ENCODE measurements around the gene PRDX5. TPM values are rescaled to one million over a fixed set of nuclear protein-coding genes. Genes with fewer than 3 reads are reported as not detected.

The PRDX5 gene
- total and polyA plus RNA-seq, 3 donors from 2014 or later, result 189 to 287 (median 271) TPM

- H3K27me3 ChIP-seq, result no peaks in the 10 kb centered on the region
- no peak overlapping the region for H3K27ac ChIP-seq
- intact Hi-C loops (cut with DNase I; ENCODE audit: low total_unique reads), result no loop called here
- 89 to 91% methylated on average over 18 to 28 of the region's 28 CpGs for WGBS, 2 donors
- no peaks in the 10 kb centered on the region for H3K36me3 ChIP-seq (ENCODE audit: low read depth, missing control alignments)
- no peak overlapping the region for H3K4me3 ChIP-seq
- peaks cover 12% of the 10 kb centered on the region for H3K4me1 ChIP-seq
- no peak for TF ChIP-seq CTCF (IDR thresholded peaks at IDR 0.05)
- TF ChIP-seq POLR2A (IDR thresholded peaks at IDR 0.05), result no peak
- DNase-seq, result no peak
- no peaks in the 10 kb centered on the region for H3K9me3 ChIP-seq
Observed at GRCh38 chr11:64344787-64345186, 26.9 kb downstream of the PRDX5 start.

GRCh38 chr11:64347193-64347867 lies 29.4 kb downstream of the PRDX5 start:
- no peaks in the 10 kb centered on the region for H3K9me3 ChIP-seq
- intact Hi-C loops (cut with DNase I; ENCODE audit: low total_unique reads), result no loop called here
- 79 to 91% methylated on average over 8 to 12 of the region's 12 CpGs for WGBS, 2 donors
- no peak overlapping the region for H3K4me3 ChIP-seq
- TF ChIP-seq CTCF (IDR thresholded peaks at IDR 0.05), result no peak
- no peak for TF ChIP-seq POLR2A (IDR thresholded peaks at IDR 0.05)
- H3K4me1 ChIP-seq, result peaks cover 3% of the 10 kb centered on the region
- H3K27me3 ChIP-seq, result no peaks in the 10 kb centered on the region
- no peaks in the 10 kb centered on the region for H3K36me3 ChIP-seq (ENCODE audit: low read depth, missing control alignments)
- no peak for DNase-seq
- H3K27ac ChIP-seq, result no peak overlapping the region

GRCh38 chr11:64348383-64349024 lies 30.6 kb downstream of the PRDX5 start:
- intact Hi-C loops (cut with DNase I; ENCODE audit: low total_unique reads), result no loop called here
- no peak for TF ChIP-seq CTCF (IDR thresholded peaks at IDR 0.05)
- no peak for TF ChIP-seq POLR2A (IDR thresholded peaks at IDR 0.05)
- 79 to 80% methylated on average over 9 to 14 of the region's 14 CpGs for WGBS, 2 donors
- Histone ChIP-seq H3K4me1 (peaks cover 1% of the 10 kb centered on the region), H3K9me3 (no peaks in the 10 kb centered on the region), H3K36me3 (ENCODE audit: low read depth, missing control alignments) (no peaks in the 10 kb centered on the region), H3K27ac (no peak overlapping the region), H3K4me3 (no peak overlapping the region), H3K27me3 (no peaks in the 10 kb centered on the region)
- no peak for DNase-seq

- intact Hi-C loops (cut with DNase I; ENCODE audit: low total_unique reads), result no loop called here
- Histone ChIP-seq H3K27ac (no peak overlapping the region), H3K4me3 (no peak overlapping the region), H3K27me3 (no peaks in the 10 kb centered on the region), H3K9me3 (no peaks in the 10 kb centered on the region), H3K4me1 (peaks cover 6% of the 10 kb centered on the region), H3K36me3 (ENCODE audit: low read depth, missing control alignments) (no peaks in the 10 kb centered on the region)
- DNase-seq, result no peak
- WGBS, 2 donors, result 90 to 96% methylated on average over 7 of the region's 7 CpGs
- no peak for TF ChIP-seq CTCF (IDR thresholded peaks at IDR 0.05)
- no peak for TF ChIP-seq POLR2A (IDR thresholded peaks at IDR 0.05)
Observed at GRCh38 chr11:64349025-64349387, 31.1 kb downstream of the PRDX5 start.

- TF ChIP-seq POLR2A (IDR thresholded peaks at IDR 0.05) (no peak), CTCF (IDR thresholded peaks at IDR 0.05) (no peak)
- Histone ChIP-seq H3K27me3 (no peaks in the 10 kb centered on the region), H3K4me1 (peaks cover 7% of the 10 kb centered on the region), H3K9me3 (no peaks in the 10 kb centered on the region), H3K27ac (no peak overlapping the region), H3K4me3 (no peak overlapping the region), H3K36me3 (ENCODE audit: low read depth, missing control alignments) (no peaks in the 10 kb centered on the region)
- DNase-seq, result no peak
- 89 to 93% methylated on average over 7 to 11 of the region's 11 CpGs for WGBS, 2 donors
- intact Hi-C loops (cut with DNase I; ENCODE audit: low total_unique reads), result no loop called here
Observed at GRCh38 chr11:64349404-64349803, 31.5 kb downstream of the PRDX5 start.

All from testis (tissue), 3 donors.